Suprapubic skin (tissue), 4 donors: Measurements from ENCODE around the gene TFDP1. TPM values are rescaled to one million over a fixed set of nuclear protein-coding genes. Genes with fewer than 3 reads are reported as not detected.

Experiments
- DNase-seq, 2 donors: peaks; one replicate each; pipeline ENCODE4 v3.0.0-alpha.2; 2019; ENCODE audit warnings: low spot score in 2 of 2
- H3K27ac ChIP-seq: fragments of 200-600 bp; sonication (generic); one replicate; pipeline ENCODE4 v1.5.1; 2019
- H3K27me3 ChIP-seq: fragments of 200-600 bp; sonication (generic); one replicate; pipeline ENCODE4 v1.5.1; 2019
- H3K36me3 ChIP-seq: fragments of 200-600 bp; sonication (generic); one replicate; pipeline ENCODE4 v1.5.1; 2019
- H3K4me1 ChIP-seq: fragments of 200-600 bp; sonication (generic); one replicate; pipeline ENCODE4 v1.5.1; 2019
- H3K4me3 ChIP-seq: fragments of 200-600 bp; sonication (generic); one replicate; pipeline ENCODE4 v1.5.1; 2019; ENCODE audit warnings: mild to moderate bottlenecking
- H3K9me3 ChIP-seq: fragments of 200-600 bp; sonication (generic); one replicate; pipeline ENCODE4 v1.5.1; 2019
- CTCF ChIP-seq, 2 donors: fragments of 200-600 bp in 1 of 2; fragments of 450-650 bp in 1 of 2; sonication (generic) in 1 of 2; IDR thresholded peaks; one replicate each; pipeline ENCODE4 v1.5.1; 2016 to 2019; ENCODE audit warnings: antibody characterized with exemption in 2 of 2, mild to moderate bottlenecking in 1 of 2, moderate library complexity in 1 of 2
- EP300 ChIP-seq: sonication (generic); formaldehyde crosslinking; IDR thresholded peaks from one replicate; pipeline ENCODE4 v1.6.1; 2017; ENCODE audit warnings: antibody characterized with exemption
- POLR2A ChIP-seq, 2 donors: fragments of 450-650 bp; IDR thresholded peaks; one replicate each; pipeline ENCODE4 v1.6.1; 2017; ENCODE audit warnings: antibody characterized with exemption in 2 of 2, mild to moderate bottlenecking in 2 of 2, moderate library complexity in 2 of 2
- POLR2AphosphoS5 ChIP-seq, 3 donors: sonication (generic); formaldehyde crosslinking; IDR thresholded peaks; one replicate each; pipeline ENCODE4 v1.6.1; 2017; ENCODE audit warnings: antibody characterized with exemption in 3 of 3
- WGBS: methylation state at CpG from one replicate; pipeline ENCODE4 v1.1.5; 2018; 5-methylcytosine and 5-hydroxymethylcytosine counted together
- total RNA-seq, 4 donors: library from RNA; depleted of rRNA; stranded (reverse); fragments of >200 nt; gene quantifications; one replicate each; pipeline ENCODE4 v1.1.0, GENCODE V29; 2016

TFDP1 gene
- total RNA-seq, 4 donors from 2014 or later, result 47.5 to 63.3 (median 52.0) TPM

- peaks cover 3% of the 10 kb centered on the region for H3K27me3 ChIP-seq
Observed at GRCh38 chr13:113653264-113654174, 69.0 kb downstream of the TFDP1 start.

DNA sequence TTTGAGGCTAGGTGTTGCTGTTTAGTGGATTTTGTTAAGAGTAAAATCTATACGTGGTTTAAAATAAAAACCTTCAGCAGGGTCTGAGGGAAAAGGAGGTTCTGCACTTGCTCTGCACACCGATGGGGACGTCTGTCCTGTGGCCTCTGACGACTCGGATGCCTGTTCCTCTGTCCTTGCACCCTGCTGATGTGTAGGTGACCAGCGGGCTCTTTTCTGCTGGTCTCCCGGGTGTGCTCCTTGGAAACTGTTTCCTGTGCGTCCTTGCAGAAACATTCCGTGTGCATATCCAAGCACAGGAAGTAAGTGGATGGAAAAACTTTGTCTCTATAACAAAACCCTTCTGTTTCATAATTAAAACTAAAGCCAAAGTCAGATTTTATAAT lies 69.6 kb downstream of the TFDP1 start:
- H3K27ac ChIP-seq, result no peak overlapping the region
- 73% methylated on average over 9 of the region's 9 CpGs for WGBS
- peaks cover 3% of the 10 kb centered on the region for H3K27me3 ChIP-seq
- DNase-seq, result peak in 1 of 2 donors; percentile 29
- H3K9me3 ChIP-seq, result no peaks in the 10 kb centered on the region
- TF ChIP-seq EP300, result no peak
- peaks cover 9% of the 10 kb centered on the region for H3K4me1 ChIP-seq
- no peaks in the 10 kb centered on the region for H3K36me3 ChIP-seq
- no peak overlapping the region for H3K4me3 ChIP-seq

More at GRCh38 chr13:113653264-113654174, 69.0 kb downstream of the TFDP1 start:
- H3K4me3 ChIP-seq, result no peak overlapping the region
- peak; percentile 48 to 62 for DNase-seq
- TF ChIP-seq CTCF (IDR thresholded peaks at IDR 0.05), result no peak
- TF ChIP-seq POLR2A (IDR thresholded peaks at IDR 0.05), result no peak
- no peak for TF ChIP-seq EP300
- no peak for TF ChIP-seq POLR2AphosphoS5 (IDR thresholded peaks at IDR 0.05)
- WGBS, result 60% methylated on average over 20 of the region's 24 CpGs
- no peaks in the 10 kb centered on the region for H3K9me3 ChIP-seq
- no peaks in the 10 kb centered on the region for H3K36me3 ChIP-seq
- no peak overlapping the region for H3K27ac ChIP-seq
- H3K4me1 ChIP-seq, result peaks cover 9% of the 10 kb centered on the region

DNA sequence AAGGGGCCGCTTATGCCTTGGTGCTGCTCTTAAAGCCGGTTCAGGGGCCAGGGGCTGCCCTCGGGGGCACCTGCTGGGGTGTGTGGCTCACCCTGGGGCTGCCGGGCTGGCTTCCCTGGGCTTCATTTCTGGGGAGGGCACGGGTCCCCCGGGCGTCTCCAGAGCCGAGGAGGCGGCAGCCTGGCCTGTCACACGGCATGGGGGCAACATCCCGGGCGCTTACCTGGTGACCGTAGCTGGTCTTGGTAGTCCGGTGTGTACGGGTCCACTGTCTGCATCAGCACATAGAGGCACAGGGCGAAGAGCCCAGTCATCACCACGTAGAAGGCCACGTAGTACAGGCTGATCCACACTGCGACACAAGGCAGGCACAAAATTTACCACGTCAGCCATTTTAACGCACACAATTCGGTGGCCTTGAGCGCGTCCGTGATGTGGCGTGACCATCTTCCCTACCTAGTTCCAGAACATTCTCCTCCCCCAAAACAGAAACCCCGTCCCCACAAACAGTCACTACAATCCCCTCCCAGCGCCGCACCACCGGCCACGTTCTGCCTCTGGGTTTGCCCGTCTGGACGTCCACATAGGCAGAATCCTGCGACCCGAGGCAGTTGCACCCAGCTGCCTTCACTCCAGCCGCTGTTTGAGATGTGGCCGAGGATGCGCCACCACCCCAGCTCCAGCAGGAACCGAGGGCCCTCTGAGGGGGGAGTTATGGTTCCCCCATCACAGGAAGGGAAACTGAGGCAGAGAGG lies 70.2 kb downstream of the TFDP1 start:
- WGBS, result 82% methylated on average over 25 of the region's 39 CpGs
- DNase-seq, result peak; percentile 42 to 70
- Histone ChIP-seq H3K4me1 (peaks cover 9% of the 10 kb centered on the region), H3K4me3 (no peak overlapping the region), H3K36me3 (no peaks in the 10 kb centered on the region), H3K27ac (no peak overlapping the region), H3K9me3 (no peaks in the 10 kb centered on the region), H3K27me3 (peaks cover 3% of the 10 kb centered on the region)
- TF ChIP-seq CTCF (IDR thresholded peaks at IDR 0.05), result no peak
- TF ChIP-seq POLR2A (IDR thresholded peaks at IDR 0.05), result no peak
- no peak for TF ChIP-seq EP300
- no peak for TF ChIP-seq POLR2AphosphoS5 (IDR thresholded peaks at IDR 0.05)

- Histone ChIP-seq H3K27ac (no peak overlapping the region), H3K4me1 (peaks cover 4% of the 10 kb centered on the region), H3K27me3 (peaks cover 3% of the 10 kb centered on the region), H3K4me3 (no peak overlapping the region), H3K9me3 (no peaks in the 10 kb centered on the region), H3K36me3 (no peaks in the 10 kb centered on the region)
- WGBS, result 85% methylated on average over 7 of the region's 15 CpGs
- peak in 1 of 2 donors; percentile 45 for DNase-seq
- TF ChIP-seq EP300 (no peak), POLR2A (IDR thresholded peaks at IDR 0.05) (no peak), CTCF (IDR thresholded peaks at IDR 0.05) (no peak), POLR2AphosphoS5 (IDR thresholded peaks at IDR 0.05) (no peak)
Observed at GRCh38 chr13:113655346-113656002, 70.9 kb downstream of the TFDP1 start.

- Histone ChIP-seq H3K4me1 (no peaks in the 10 kb centered on the region), H3K36me3 (no peaks in the 10 kb centered on the region), H3K27me3 (peaks cover 3% of the 10 kb centered on the region), H3K4me3 (no peak overlapping the region), H3K9me3 (no peaks in the 10 kb centered on the region), H3K27ac (no peak overlapping the region)
- DNase-seq, result peak; percentile 49 to 74
- WGBS, result 89% methylated on average over 14 of the region's 25 CpGs
- TF ChIP-seq EP300 (no peak), POLR2AphosphoS5 (IDR thresholded peaks at IDR 0.05) (no peak), CTCF (IDR thresholded peaks at IDR 0.05) (no peak), POLR2A (IDR thresholded peaks at IDR 0.05) (no peak)
Observed at GRCh38 chr13:113656003-113656588, 71.5 kb downstream of the TFDP1 start.
